SK-MEL-5 (cell line): ENCODE results near the gene S100G. TPM values are rescaled to one million over a fixed set of nuclear protein-coding genes. Genes with fewer than 3 reads are reported as not detected.
"Not testable (repeated sequence)": the region's sequence is repeated elsewhere in the genome, so short reads cannot be mapped to it uniquely, and the experiment has no call there.

Source experiments
- DNase-seq: peaks from one replicate; pipeline ENCODE4 v3.0.0-alpha.2; 2016; ENCODE audit warnings: low read depth, low spot score
- in situ Hi-C: cut with HindIII; loops from 2 replicates; pipeline ENCODE4 v1.10.0; 2016; ENCODE audit warnings: low sequenced_read_pairs, high pct_unique_total_duplicates, low pct_unique_long_range_greater_than_20kb
- polyA plus RNA-seq, 2 experiments: library from polyadenylated mRNA; depleted of rRNA; stranded (reverse); fragments of >200 nt; gene quantifications; 2 replicates each; pipeline ENCODE4 v1.2.3, GENCODE V29; 2015
- total RNA-seq: library from RNA; depleted of rRNA; stranded (reverse); fragments of >200 nt; shearing (Covaris generic); gene quantifications from 2 replicates; pipeline ENCODE4 v1.2.3, GENCODE V29; 2014; rRNA removed

The S100G gene
- not detected in 2 replicates for total RNA-seq
- not detected in 2 replicates for polyA plus RNA-seq (2015; cell fraction: cytosol; rRNA removed)
- not detected in 2 replicates for polyA plus RNA-seq (2015; cell fraction: nucleus; rRNA removed)

- no peak for DNase-seq
- in situ Hi-C loops = no loop called here
Measured at GRCh38 chrX:16649858-16650257, at the start of gene S100G. S100G (plus strand) TSS chrX:16650158; CDS start chrX:16651007, 849 bp downstream.

- in situ Hi-C loops = no loop called here
- no peak for DNase-seq
Measured at GRCh38 chrX:16601885-16602284, 48.1 kb upstream of the S100G start.

GRCh38 chrX:16603235-16603634 lies 46.7 kb upstream of the S100G start:
- DNase-seq, in situ Hi-C loops: not testable (repeated sequence)

GRCh38 chrX:16603822-16604221 lies 46.1 kb upstream of the S100G start:
- no peak for DNase-seq
- in situ Hi-C loops = no loop called here

- in situ Hi-C loops = no loop called here
- no peak for DNase-seq
Measured at GRCh38 chrX:16604337-16604736, 45.6 kb upstream of the S100G start.

- in situ Hi-C loops = no loop called here
- DNase-seq = no peak
Measured at GRCh38 chrX:16606142-16606720, 43.7 kb upstream of the S100G start.

GRCh38 chrX:16610121-16610621 lies 39.8 kb upstream of the S100G start:
- in situ Hi-C loops = no loop called here
- DNase-seq = no peak

GRCh38 chrX:16610654-16611053 lies 39.3 kb upstream of the S100G start:
- in situ Hi-C loops, DNase-seq: not testable (repeated sequence)

- no peak for DNase-seq
- in situ Hi-C loops = no loop called here
Measured at GRCh38 chrX:16612257-16612897, 37.6 kb upstream of the S100G start.

- in situ Hi-C loops = no loop called here
- no peak for DNase-seq
Measured at GRCh38 chrX:16617382-16617781, 32.6 kb upstream of the S100G start.

- in situ Hi-C loops = no loop called here
- DNase-seq = no peak
Measured at GRCh38 chrX:16618422-16618821, 31.5 kb upstream of the S100G start.

- in situ Hi-C loops = no loop called here
- no peak for DNase-seq
Measured at GRCh38 chrX:16619024-16619423, 30.9 kb upstream of the S100G start.

- in situ Hi-C loops, DNase-seq: not testable (repeated sequence)
Measured at GRCh38 chrX:16628511-16628910, 21.4 kb upstream of the S100G start.

- in situ Hi-C loops = no loop called here
- no peak for DNase-seq
Measured at GRCh38 chrX:16628946-16629595, 20.9 kb upstream of the S100G start.

- in situ Hi-C loops = no loop called here
- DNase-seq = no peak
Measured at GRCh38 chrX:16629909-16630308, 20.0 kb upstream of the S100G start.

- in situ Hi-C loops = no loop called here
- no peak for DNase-seq
Measured at GRCh38 chrX:16633754-16634153, 16.2 kb upstream of the S100G start.

GRCh38 chrX:16635040-16635439 lies 14.9 kb upstream of the S100G start:
- in situ Hi-C loops = no loop called here
- no peak for DNase-seq

- in situ Hi-C loops = no loop called here
- no peak for DNase-seq
Measured at GRCh38 chrX:16635596-16635995, 14.4 kb upstream of the S100G start.

- in situ Hi-C loops = no loop called here
- DNase-seq = no peak
Measured at GRCh38 chrX:16638533-16638932, 11.4 kb upstream of the S100G start.
